DOHH2 (cell line): ENCODE data around the gene COL5A1.

ENCODE experiments used
- H3F3A ChIP-seq: fragments of 200-600 bp; sonication (generic), shearing (Covaris generic); 2 replicates; pipeline ENCODE4 v1.6.0; 2016; ENCODE audit warnings: antibody characterized with exemption, mild to moderate bottlenecking; ENCODE audit not compliant: control insufficient read depth, insufficient read depth
- H3K27ac ChIP-seq: fragments of 200-600 bp; sonication (generic); 2 replicates; pipeline ENCODE4 v1.5.1; 2014; ENCODE audit warnings: low read depth, mild to moderate bottlenecking, low read length, moderate library complexity
- H3K27me3 ChIP-seq: fragments of 200-600 bp; sonication (generic); 2 replicates; pipeline ENCODE4 v1.6.1; 2014; ENCODE audit warnings: mild to moderate bottlenecking, low read length, mixed read lengths; ENCODE audit not compliant: control insufficient read depth
- H3K36me3 ChIP-seq: fragments of 200-600 bp; sonication (generic); 2 replicates; pipeline ENCODE4 v1.6.1; 2014; ENCODE audit warnings: mild to moderate bottlenecking, low read length, moderate library complexity, mixed read lengths; ENCODE audit not compliant: control insufficient read depth
- H3K4me1 ChIP-seq: fragments of 200-600 bp; sonication (generic); 2 replicates; pipeline ENCODE4 v1.6.1; 2014; ENCODE audit warnings: mild to moderate bottlenecking, low read length, mixed read lengths; ENCODE audit not compliant: control insufficient read depth
- H3K4me2 ChIP-seq: fragments of 200-600 bp; sonication (generic); 2 replicates; pipeline ENCODE4 v1.6.0; 2014; ENCODE audit warnings: mild to moderate bottlenecking, low read length, moderate library complexity
- H3K4me3 ChIP-seq: fragments of 200-600 bp; sonication (generic); 2 replicates; pipeline ENCODE4 v1.5.1; 2014; ENCODE audit warnings: mild to moderate bottlenecking, low read length, mixed read lengths
- H3K79me2 ChIP-seq: fragments of 200-600 bp; sonication (generic); 2 replicates; pipeline ENCODE4 v1.6.1; 2014; ENCODE audit warnings: mild to moderate bottlenecking, low read length, mixed read lengths; ENCODE audit not compliant: control insufficient read depth
- H3K9me2 ChIP-seq: fragments of 200-600 bp; sonication (generic); replicated peaks from 2 replicates; pipeline ENCODE4 v1.6.1; 2014; ENCODE audit warnings: mild to moderate bottlenecking, low read length, mixed read lengths; ENCODE audit not compliant: control insufficient read depth
- H3K9me3 ChIP-seq: fragments of 200-600 bp; sonication (generic); 2 replicates; pipeline ENCODE4 v1.6.1; 2014; ENCODE audit warnings: antibody characterized with exemption, low read length, mixed read lengths; ENCODE audit not compliant: control insufficient read depth, insufficient read depth
- H4K20me1 ChIP-seq: fragments of 200-600 bp; sonication (generic); 2 replicates; pipeline ENCODE4 v1.6.0; 2014; ENCODE audit warnings: low read depth, mild to moderate bottlenecking, antibody characterized with exemption, low read length, moderate library complexity; ENCODE audit not compliant: control insufficient read depth, insufficient read depth
- EZH2phosphoT487 ChIP-seq: fragments of 200-600 bp; sonication (generic); IDR thresholded peaks from 2 replicates; pipeline ENCODE4 v1.6.1; 2017; ENCODE audit warnings: borderline replicate concordance, mild to moderate bottlenecking, antibody characterized with exemption, low read length, moderate library complexity, mixed read lengths
- TF ChIP-seq, protein P1 (sequence below): fragments of 200-600 bp; sonication (generic); IDR thresholded peaks from one replicate; pipeline ENCODE4 v1.5.1; 2014; ENCODE audit warnings: antibody characterized with exemption, mild to moderate bottlenecking, low read depth, low read length; ENCODE audit not compliant: poor library complexity, severe bottlenecking

Gene COL5A1

DNA sequence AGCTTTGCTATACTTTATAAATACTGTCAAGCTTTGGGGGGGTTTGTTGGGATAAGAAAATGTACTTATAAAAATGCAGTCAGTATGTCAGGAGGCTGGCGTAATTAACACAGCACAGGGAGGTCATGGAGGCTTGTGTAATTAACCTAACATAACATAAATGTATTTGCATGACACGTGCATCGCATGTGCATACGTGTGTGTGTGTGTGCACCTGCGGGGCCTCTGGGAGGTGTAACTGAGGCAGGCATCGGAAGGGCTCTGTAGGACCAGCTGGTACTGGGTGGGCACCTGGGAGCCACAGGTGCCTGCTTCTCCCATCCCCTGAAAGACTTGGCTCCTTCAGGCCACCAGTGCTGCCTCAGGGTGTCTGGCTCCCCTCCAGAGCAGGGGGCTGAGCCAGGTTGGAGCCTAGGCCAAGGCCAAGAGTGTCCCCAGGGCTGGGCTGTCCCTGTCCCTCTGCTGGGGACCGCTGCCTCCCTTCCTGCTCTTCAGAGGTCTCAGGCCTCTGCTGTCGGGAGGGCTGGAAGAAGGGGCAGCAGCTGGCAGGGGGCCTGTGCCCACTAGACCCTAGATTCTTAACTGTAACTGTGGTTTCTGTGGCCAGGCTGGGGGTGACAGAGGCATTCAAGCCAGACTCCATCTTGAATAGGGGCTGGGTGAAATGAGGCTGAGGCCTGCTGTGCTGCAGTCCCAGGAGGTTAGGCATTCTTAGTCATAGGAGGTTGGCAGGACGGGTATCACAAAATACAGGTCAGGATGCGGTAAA, 248.0 kb downstream of the COL5A1 start:
- no peaks in the 10 kb centered on the region for H3K9me2 ChIP-seq
- peaks cover 21% of the 10 kb centered on the region for H3K4me1 ChIP-seq
- H3K4me3 ChIP-seq = no peak overlapping the region
- H3F3A ChIP-seq = no peaks in the 10 kb centered on the region
- no peaks in the 10 kb centered on the region for H3K9me3 ChIP-seq
- H4K20me1 ChIP-seq = no peaks in the 10 kb centered on the region
- no peak overlapping the region for H3K27ac ChIP-seq
- H3K27me3 ChIP-seq = no peaks in the 10 kb centered on the region
- TF ChIP-seq, protein P1, sequence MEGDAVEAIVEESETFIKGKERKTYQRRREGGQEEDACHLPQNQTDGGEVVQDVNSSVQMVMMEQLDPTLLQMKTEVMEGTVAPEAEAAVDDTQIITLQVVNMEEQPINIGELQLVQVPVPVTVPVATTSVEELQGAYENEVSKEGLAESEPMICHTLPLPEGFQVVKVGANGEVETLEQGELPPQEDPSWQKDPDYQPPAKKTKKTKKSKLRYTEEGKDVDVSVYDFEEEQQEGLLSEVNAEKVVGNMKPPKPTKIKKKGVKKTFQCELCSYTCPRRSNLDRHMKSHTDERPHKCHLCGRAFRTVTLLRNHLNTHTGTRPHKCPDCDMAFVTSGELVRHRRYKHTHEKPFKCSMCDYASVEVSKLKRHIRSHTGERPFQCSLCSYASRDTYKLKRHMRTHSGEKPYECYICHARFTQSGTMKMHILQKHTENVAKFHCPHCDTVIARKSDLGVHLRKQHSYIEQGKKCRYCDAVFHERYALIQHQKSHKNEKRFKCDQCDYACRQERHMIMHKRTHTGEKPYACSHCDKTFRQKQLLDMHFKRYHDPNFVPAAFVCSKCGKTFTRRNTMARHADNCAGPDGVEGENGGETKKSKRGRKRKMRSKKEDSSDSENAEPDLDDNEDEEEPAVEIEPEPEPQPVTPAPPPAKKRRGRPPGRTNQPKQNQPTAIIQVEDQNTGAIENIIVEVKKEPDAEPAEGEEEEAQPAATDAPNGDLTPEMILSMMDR = no peak
- TF ChIP-seq EZH2phosphoT487 = no peak
- H3K79me2 ChIP-seq = no peaks in the 10 kb centered on the region
- H3K36me3 ChIP-seq = no peaks in the 10 kb centered on the region
- peak overlapping the region; percentile 16 for H3K4me2 ChIP-seq

DNA sequence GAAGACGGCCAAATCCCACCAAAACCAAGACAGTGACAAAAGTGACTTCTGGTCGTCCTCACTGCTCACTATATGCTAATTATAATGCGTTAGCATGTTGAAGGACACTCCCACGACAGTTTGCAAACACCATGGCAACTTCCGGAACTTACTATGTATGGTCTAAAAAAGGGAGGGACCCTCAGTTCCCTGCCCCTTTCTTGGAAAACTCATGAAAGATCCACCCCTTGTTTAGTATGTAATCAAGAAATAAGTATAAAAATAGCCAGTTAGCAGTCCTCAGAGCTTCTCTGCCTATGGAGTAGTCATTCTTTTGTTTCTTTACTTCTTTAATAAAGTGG, 248.5 kb downstream of the COL5A1 start:
- Histone ChIP-seq H3K27me3 (no peaks in the 10 kb centered on the region), H3K9me3 (peaks cover 3% of the 10 kb centered on the region; the same call in 1 of the 2 replicates), H3K27ac (no peak overlapping the region), H3K4me2 (peak overlapping the region; percentile 16), H3K79me2 (no peaks in the 10 kb centered on the region), H4K20me1 (no peaks in the 10 kb centered on the region), H3K9me2 (no peaks in the 10 kb centered on the region), H3F3A (no peaks in the 10 kb centered on the region), H3K36me3 (no peaks in the 10 kb centered on the region), H3K4me3 (no peak overlapping the region), H3K4me1 (peaks cover 21% of the 10 kb centered on the region)
- TF ChIP-seq EZH2phosphoT487 = no peak
- TF ChIP-seq, protein P1 = no peak

GRCh38 chr9:134891053-134891452, 249.4 kb downstream of the COL5A1 start:
- H3K36me3 ChIP-seq = no peaks in the 10 kb centered on the region

More at GRCh38 chr9:134891053-134891452, 249.4 kb downstream of the COL5A1 start:
- no peaks in the 10 kb centered on the region for H3F3A ChIP-seq
- peaks cover 21% of the 10 kb centered on the region for H3K4me1 ChIP-seq
- no peak overlapping the region for H3K4me3 ChIP-seq
- H3K4me2 ChIP-seq = no peak overlapping the region
- TF ChIP-seq, protein P1 = no peak
- TF ChIP-seq EZH2phosphoT487 = no peak
- no peaks in the 10 kb centered on the region for H3K27me3 ChIP-seq
- no peaks in the 10 kb centered on the region for H3K79me2 ChIP-seq
- no peaks in the 10 kb centered on the region for H3K9me2 ChIP-seq
- peaks cover 3% of the 10 kb centered on the region; the same call in 1 of the 2 replicates for H3K9me3 ChIP-seq
- no peak overlapping the region for H3K27ac ChIP-seq
- no peaks in the 10 kb centered on the region for H4K20me1 ChIP-seq
